HG03442 (cell line): ENCODE data around the gene DGUOK.
A peak's percentile ranks its signal among the peaks of the same experiment; 100 is the strongest.
"Not testable (repeated sequence)": the region's sequence is repeated elsewhere in the genome, so short reads cannot be mapped to it uniquely, and the experiment has no call there.

Source experiments
- ATAC-seq: cut with Tn5 transposase; IDR thresholded peaks from one replicate; pipeline ENCODE4 v1.9.1; 2021; ENCODE audit warnings: mild to moderate bottlenecking, moderate library complexity; ENCODE audit not compliant: unreplicated experiment

DGUOK gene

DNA sequence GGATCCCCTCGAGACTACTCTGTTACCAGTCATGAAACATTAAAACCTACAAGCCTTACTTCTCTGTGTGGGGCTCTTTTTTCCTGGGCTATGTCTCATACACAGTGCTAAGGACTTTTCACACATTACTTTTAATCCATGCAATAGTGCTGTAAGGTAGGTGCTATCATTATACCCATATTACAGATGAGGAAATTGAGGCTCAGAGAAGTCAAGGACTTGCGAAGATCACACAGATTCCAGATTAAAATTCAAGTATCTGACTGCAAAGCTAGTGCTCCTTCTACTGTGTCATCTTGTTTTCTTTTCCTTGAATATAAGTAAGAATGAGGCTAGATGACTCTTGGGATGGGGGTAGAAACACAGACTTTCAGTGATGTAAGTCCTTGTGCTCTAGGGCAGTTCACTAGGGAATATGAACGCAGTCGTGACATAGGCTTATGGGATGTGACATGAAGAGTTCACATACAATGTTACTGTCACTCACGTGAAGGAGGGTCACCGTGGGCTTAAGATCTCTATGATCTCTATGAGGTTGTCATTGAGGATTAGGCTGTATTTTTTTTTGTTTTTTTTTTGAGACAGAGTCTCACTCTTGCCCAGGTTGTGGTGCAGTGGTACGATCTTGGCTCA, 7.0 kb upstream of the DGUOK start:
- ATAC-seq = no peak

DNA sequence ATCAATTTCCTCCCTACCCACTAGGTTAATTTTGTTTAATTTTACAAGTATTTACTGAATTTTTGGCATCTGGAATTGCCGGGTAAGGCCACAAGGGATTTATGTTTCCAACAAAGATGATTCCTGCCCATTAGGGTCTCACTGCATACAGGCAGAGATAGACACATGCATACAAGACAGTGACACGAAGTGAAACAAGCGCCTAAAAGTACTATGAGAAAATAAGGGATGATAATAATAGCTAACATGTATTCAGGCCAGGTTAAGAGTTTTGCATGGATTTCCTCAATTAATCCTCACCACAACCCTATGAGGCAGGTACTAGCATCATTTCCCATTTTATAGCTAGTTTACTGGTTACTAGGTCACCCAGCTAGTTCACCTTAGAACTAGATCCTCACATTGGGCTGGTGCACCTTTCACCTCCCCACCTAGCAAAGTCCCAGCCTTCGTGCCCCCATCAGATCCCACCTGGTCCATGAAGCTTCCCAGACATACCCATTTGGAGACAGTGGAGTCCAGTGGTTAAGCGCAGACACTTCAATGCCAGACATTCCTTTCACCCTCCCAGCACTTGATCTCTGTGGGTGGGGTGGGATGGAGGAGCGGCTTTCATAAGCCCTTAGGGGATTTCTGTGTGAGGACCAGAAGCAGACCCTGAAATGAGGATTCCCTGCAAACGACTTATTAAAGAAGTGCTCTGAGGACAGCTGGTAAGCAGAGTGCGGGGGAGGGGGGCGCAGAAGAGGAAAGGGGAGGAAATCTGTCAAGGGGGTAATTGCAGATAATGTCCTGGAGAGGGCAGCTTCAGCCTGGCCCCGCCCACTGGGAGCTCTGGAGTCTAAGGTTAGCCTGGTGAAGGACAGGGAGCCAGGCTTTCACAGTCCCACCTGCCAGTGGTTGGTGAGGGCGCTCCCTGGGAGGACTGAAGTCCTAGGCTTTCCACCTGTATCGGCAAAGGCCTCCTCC, 5.8 kb upstream of the DGUOK start:
- no peak for ATAC-seq

DNA sequence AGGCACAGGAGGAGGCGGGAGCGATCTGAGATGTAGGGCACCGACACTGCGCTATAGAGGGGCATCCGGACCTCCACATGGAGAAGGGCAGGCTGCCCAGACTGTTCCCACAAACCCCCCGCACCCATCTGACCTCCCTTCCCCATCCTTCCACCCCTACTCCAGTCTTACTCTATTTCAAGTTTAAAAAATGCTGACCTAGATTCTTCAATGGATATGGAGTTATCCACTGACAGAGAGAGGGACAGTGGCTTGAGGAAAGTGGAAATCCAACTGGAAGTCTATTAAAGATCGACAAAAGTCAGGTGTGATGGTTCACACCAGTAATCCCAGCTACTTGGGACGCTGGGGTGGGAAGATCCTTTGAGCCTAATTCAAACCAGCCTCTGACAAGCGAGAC, 5.1 kb upstream of the DGUOK start:
- no peak for ATAC-seq

DNA sequence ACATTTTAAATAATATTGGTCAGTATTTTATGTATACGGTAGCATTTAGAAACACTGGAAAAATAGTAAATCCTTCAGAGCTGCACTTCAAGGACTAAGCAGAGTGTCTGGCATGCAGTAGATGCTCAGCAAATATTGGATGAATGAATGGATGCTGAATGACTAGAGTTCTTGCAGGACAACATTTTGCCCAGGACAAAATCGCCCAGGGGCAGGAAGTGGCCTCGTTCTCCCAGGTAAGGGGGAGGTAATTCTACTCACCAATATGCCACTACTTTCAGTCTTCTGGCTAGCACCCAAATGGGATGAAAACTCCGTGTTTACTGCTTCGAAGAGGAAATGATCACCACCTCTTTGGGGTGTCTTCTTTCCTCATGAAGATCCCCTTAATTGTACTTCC, 4.0 kb upstream of the DGUOK start:
- no peak for ATAC-seq

DNA sequence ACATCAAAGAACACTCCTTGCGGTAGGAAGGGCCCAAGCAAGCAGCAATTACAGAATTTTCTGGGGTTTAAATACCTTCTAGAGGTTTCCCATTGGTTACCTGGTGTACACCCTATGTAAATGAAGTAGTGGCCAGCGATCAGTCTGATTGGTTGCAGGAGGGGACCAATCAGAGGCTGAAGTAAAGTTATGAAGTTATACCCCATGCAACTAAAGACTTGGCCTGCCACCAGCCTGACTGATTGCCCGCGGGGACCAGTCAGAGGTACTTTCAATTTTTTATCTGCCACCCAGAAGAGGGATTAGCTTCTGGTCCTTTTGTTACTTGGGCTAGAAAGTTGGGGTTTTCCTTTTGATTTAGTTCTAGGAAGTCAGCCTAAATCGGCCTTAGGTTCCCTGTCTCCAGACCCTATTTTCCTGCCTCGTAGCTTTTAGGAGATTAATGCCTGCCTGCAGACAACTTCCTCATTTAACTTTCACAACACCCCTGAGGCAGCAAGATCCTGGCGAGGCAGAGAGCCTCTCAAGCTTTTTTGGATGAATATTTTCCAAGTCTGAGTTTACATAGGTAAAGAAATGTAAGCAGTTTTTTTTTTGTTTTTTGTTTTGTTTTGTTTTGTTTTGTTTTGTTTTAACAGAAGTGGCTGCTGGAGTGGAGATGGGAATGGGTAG, 1.5 kb upstream of the DGUOK start:
- ATAC-seq = no peak

DNA sequence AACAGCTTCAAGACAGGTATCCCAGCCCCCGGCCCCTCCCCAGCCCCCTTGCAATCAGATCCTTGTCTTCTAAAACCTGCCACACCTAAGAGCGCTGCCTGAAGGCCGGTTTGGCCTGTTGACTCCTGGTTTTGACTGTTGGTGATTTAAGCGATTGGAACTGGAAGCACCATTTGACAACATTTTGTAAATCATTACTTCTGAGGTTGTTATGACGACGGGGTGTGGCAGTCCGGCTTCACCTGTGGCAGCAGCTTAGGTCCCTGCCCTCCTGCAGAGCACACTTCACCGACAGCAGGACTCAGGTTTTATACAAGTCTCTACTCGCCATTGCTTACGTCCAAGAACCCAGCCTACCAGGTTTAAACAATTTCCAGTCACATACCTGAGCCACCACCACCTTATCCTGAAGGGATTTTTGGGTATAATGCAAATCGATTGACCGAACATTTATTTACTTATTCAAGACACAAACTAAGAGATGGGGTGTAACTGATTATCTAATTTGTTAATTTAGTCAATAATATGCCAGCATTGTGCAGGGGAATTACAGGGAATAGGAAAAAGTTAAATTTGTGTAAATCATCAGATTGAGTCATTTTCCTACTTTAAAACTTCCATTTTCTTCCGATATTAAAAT, 707 bp upstream of the DGUOK start:
- no peak for ATAC-seq

DNA sequence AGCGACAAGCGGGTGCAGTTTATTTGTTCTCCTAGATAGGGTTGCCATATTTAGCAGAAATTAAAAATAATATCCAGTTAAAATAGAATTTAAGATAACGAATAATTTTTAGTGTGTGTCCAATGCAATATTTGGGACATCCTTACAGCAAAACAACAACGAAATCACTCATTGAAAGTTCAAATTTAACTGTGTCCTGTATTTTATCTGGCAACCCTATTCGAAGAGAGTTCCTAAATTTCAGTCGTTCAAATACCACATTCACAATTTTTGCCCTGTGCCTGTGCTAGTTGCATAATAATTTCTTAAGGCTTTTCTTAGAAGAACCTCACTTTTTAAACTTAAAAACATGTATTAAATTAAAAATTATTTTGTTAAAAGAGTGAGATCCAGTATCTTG, 664 bp downstream of the DGUOK start:
- ATAC-seq = no peak

DNA sequence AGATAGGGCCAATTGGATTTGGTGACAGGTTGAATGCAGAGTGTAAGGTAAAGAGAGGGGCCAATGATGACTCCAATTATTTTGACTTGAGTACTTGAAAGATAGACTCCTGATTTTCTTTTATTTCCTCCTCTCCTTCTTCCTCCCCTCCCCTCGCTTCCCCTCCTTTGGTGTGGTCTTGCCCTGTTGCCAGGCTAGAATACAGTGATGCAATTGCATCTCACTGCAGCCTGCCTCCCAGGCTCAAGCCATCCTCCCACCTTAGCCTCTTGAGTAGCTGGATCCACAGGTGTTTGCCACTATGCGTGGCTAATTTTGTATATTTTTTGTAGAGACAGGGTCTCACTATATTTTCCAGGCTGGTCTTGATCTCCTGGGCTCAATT, 2.3 kb downstream of the DGUOK start:
- ATAC-seq = no peak

DNA sequence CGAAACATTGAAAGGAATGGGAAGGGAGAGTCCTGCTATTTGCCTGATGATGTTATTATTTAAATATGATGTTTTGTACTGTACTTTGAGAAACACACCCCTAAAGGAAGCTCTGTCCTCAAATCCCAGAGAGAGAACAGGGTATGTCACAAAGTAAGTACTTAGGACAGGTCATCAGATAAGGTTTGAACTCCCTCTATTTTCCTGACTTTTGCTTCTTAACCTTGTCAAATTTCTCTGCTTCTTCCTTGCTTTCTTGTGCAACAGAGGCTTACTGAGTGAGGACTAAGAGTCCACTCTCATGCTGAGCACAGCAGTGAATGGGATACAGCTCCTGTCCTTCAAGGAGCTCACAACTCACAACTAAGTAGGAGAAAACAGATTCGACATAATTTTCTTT, 3.7 kb downstream of the DGUOK start:
- no peak for ATAC-seq

DNA sequence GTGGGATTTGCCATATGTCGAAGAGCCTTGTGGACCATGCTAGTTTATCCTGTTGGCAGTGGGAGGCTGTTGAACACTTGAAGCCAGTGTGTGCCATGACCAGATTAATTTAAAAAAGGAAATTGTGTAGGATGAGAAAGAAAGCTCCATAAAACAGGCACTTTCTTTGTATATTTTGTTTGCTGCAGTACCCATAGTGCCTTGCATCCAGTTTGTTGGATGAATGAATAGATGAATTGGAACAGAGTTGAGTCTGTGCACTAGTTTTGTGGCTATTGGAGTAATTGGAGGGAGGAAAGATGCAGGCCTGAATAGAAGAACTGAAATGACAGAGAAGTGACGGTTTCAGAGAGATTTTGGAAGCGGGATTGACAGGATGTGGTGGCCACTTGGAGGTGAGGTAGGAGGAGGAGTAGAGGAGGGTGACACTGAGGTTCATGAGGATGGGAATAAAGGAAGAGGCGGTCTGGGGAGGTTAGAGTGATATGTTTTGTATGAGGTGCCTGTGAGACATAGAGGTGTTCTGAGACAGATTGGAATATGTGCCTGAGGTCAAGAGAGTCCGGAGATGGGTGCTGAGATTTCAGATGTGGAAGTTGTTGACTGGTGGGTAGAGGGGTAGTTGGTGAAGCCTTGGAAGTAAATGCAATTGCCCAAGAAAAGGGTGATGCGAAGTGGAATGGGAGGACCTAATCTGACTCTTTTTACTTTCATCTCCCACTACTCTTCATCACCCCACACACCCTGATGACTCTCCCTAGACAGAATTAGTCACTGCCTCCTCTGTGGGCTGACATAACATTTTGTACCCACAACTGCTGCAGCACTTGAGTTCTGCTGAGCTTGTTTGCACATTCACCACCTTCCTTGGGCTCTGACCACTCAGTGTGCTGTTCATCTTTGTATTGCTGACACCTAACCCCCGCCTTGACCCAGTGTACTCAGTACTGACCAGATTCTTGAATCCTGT, 5.1 kb downstream of the DGUOK start:
- ATAC-seq = no peak

DNA sequence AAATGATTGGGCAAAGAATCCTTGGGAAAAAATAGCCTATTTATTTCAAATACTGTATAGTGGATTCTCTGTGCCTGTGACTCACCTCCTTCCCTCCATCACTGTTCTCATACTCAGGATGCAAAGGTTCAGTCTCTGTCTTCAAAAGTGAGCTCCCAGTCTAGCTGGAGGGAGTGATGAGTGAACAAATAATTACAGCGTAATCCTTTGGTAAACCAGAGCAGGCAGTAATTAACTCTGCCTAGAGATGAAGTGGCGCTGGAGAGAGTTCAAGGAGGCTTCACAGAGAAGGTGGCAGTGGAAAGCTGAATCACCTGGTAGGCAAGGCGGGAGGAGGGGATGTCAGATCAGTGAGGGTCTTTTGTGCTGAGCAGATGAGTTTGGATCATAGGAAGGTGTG, 6.5 kb downstream of the DGUOK start:
- ATAC-seq = no peak

DNA sequence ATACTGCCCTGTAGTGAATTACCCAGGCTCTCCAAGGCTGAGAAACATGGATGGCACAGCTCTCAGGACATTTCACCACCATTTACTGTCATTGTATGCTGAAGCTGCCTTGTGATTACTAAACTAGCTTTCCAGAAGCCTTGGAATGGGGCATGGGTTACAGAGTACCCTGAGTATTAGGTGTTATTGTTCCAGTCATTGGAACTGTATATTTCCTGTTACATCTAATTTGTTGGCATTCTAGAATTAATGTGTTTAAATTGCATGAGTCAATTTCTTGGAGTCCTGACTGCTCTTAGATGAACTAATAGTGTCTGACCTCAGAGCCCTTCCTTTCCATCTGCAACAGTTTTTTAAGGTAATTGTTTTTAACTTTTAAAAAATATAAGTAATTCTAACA, 9.0 kb downstream of the DGUOK start:
- no peak for ATAC-seq

DNA sequence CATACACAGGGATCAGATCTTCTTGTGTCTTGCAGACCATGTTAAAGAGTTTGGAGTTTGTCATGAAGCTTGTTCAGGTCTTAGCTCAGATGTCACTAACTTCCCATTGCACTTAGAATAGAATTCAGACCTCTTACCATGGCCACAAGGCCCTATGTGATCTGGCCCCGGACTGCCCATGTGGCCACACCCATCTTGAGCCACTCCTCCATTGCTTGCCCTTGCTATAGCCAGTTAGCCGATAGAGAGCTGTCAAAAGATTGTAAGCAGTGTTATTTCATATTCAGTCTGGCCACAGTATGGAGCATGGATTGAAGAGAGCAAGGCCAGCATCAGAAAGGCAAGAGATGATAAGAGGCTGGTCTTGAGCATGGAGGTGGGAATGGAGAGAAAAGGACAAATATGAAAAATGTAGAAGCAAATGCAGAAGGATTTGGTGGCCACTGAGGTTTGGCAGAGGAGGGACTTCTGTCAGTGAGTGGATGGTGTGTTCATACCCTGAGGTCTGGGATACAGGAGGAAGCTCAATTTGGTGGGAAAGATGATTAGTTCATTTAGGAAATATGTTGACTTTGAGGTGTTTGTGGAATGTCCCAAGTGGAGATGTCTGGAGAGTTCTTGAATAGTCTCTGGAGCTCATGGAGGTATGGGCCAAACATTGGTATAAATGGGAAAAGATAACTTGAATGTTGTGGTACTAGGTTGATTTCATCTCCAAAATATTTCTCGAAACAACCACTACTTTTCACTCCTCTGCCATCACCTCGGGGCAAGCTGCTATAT, 10.6 kb downstream of the DGUOK start:
- no peak for ATAC-seq

DNA sequence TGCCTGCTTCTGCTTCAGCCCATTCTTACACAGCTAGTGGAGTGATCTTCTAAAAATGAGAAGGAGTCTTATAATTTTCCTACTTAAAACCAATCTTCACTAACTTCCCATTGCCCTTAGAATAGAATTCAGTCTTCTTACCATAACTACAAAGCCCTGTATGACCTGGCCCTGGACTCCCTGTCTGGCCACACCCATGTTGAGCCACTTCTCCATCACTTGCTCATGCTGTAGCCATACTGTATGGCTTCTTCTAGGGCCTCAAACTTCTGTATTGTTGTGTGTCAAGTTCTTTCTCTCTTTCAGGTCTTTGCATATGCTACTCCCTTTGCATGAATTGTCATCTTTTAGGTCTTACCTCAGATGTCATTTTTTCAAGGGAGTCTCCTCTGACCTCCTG, 11.2 kb downstream of the DGUOK start:
- no peak for ATAC-seq

DNA sequence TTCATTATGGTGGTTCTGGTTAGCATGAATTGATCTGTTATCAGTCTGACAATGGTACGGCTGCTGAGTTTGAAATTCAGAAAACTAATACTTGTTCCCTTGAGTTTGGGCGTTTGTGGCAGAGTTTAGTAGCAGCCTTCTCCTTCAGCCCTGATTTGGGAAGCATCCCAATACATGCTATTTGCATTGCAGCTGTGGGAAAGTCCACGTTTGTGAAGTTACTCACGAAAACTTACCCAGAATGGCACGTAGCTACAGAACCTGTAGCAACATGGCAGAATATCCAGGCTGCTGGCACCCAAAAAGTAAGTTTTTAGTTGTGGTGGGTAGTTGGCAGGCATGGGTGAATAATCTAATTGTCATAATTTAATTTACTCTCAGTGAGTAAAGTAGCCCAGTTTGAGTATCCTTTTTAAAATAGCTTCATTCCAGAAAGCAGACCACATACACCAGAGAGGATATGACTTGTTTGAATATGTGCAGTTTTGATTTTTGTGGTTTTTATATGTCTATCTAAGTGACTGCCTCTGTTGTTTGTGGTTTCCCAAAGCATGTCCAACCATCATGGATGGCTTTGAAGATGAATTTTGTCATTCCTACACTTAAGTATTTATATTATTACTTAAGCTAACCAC, 12.2 kb downstream of the DGUOK start:
- ATAC-seq = no peak

DNA sequence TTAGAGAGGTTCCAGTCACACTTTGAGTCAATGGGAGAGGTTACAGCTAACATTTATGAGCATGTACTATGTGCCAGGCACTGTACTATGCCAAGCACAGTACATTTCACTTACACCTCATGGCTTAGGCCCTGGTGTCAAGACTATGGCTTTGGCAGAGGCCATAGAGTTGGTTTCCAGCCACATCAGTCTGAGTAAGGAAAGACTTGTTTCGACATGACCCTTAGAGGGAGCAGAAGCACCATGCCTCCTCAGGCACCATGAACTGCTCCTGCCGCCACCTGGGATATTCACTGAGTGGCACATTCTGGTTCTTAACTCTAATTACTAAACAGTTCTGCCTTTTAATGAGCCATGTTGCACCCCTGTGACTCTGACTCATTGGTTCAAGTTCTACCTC, 12.7 kb downstream of the DGUOK start:
- no peak for ATAC-seq

DNA sequence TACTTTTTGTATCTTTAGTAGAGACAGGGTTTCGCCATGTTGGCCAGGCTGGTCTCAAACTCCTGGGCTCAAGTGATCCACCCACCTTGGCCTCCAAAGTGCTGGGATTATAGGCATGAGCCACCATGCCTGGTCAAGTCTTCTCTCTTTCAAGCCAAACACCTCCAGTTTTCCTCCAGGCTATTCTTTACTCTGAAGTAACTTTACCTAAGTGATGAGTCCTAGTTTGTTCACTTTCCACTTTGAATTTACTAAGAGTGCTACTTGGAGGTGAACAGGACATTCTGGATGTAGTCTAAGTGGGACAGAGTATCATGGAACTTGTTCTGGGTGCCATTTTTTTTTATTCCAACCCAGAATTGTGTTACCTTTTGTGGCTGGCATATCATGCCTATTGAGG, 13.4 kb downstream of the DGUOK start:
- ATAC-seq = not testable (repeated sequence)

DNA sequence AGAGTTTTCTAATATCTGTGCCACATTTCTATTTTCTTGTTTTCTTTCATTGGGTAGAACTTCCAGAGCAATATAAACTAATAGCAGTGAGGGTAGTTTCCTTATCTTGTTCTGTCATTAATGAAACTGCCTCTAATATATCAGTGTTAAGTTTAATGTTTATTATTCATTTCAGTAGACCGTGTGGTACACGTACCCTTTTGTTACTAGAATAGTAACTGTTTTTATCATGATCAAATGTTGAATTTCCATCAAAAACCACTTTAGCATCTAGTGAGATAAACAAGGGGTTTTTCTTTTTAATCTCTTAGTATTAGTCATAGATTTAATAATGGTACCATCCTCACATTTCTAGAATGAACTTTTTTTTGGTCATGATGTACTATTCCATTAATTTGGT, 16.0 kb downstream of the DGUOK start:
- ATAC-seq = no peak

DNA sequence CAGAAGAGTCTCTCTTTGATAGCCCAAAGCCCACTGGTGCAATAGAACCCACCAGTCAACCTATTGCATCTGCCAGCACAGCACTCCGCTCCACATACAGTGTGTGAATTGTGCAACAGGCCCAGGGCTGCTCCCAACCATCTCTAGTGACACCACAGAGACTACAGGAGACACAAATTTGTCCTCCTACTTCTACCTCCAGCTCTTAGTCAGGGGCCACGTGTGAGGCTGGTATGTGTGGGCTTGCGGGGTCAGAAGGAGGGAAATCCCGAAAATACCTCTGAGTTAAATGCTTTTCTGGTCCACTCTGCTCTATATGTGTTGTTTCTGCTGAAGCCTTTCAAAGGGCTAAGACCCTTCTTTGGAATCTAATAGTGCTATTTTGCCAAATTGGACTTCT, 18.0 kb downstream of the DGUOK start:
- peak; percentile 63 for ATAC-seq
